Inflammatory macrophage treated with lipopolysaccharide for 4 hours (primary cell): ENCODE data around the gene XPNPEP1.

ENCODE experiments used
- DNase-seq: peaks from one replicate; pipeline ENCODE4 v3.0.0-alpha.2; 2020

Gene XPNPEP1

GRCh38 chr10:109922976-109923921 lies at the start of gene XPNPEP1:
XPNPEP1 (minus strand) TSS chr10:109923511; CDS start chr10:109923433, 78 bp downstream.
- peak; percentile 94 for DNase-seq

GRCh38 chr10:109972372-109973001 lies 49.2 kb upstream of the XPNPEP1 start:
- DNase-seq = no peak

- no peak for DNase-seq
These were observed 48.3 kb upstream of the XPNPEP1 start for GRCh38 chr10:109971634-109972033.

- DNase-seq = no peak
These were observed 46.5 kb upstream of the XPNPEP1 start for GRCh38 chr10:109969760-109970346.

GRCh38 chr10:109968953-109969759 lies 45.8 kb upstream of the XPNPEP1 start:
- DNase-seq = no peak

GRCh38 chr10:109967739-109968088 lies 44.4 kb upstream of the XPNPEP1 start:
- DNase-seq = no peak

- DNase-seq = no peak
These were observed 43.8 kb upstream of the XPNPEP1 start for GRCh38 chr10:109966961-109967738.

- no peak for DNase-seq
These were observed 41.0 kb upstream of the XPNPEP1 start for GRCh38 chr10:109964318-109964717.

GRCh38 chr10:109963439-109963838 lies 40.1 kb upstream of the XPNPEP1 start:
- no peak for DNase-seq

- no peak for DNase-seq
These were observed 38.9 kb upstream of the XPNPEP1 start for GRCh38 chr10:109962247-109962646.

GRCh38 chr10:109961174-109962001 lies 38.1 kb upstream of the XPNPEP1 start:
- no peak for DNase-seq

- no peak for DNase-seq
These were observed 37.4 kb upstream of the XPNPEP1 start for GRCh38 chr10:109960682-109961081.

- DNase-seq = no peak
These were observed 36.2 kb upstream of the XPNPEP1 start for GRCh38 chr10:109959259-109960145.

GRCh38 chr10:109958059-109958458 lies 34.7 kb upstream of the XPNPEP1 start:
- DNase-seq = no peak

GRCh38 chr10:109957092-109957797 lies 33.9 kb upstream of the XPNPEP1 start:
- no peak for DNase-seq

- peak; percentile 57 for DNase-seq
These were observed 33.3 kb upstream of the XPNPEP1 start for GRCh38 chr10:109956454-109957091.

- no peak for DNase-seq
These were observed 30.5 kb upstream of the XPNPEP1 start for GRCh38 chr10:109953766-109954165.

GRCh38 chr10:109952526-109952925 lies 29.2 kb upstream of the XPNPEP1 start:
- DNase-seq = no peak
